Measurements from ENCODE around the gene B9D1.

GRCh38 chr17:19369107-19369778 lies 6.7 kb upstream of the B9D1 start:
- TF ChIP-seq CTCF (CRISPR knock-in tag; IDR thresholded peaks at IDR 0.05) = no peak
- TF ChIP-seq KDM1A (CRISPR knock-in tag; IDR thresholded peaks at IDR 0.05) = peak; percentile 72
- TF ChIP-seq ZNF281 (CRISPR knock-in tag; IDR thresholded peaks at IDR 0.05; ENCODE audit: borderline replicate concordance) = no peak
- TF ChIP-seq ZSCAN21 (CRISPR knock-in tag; IDR thresholded peaks at IDR 0.05; ENCODE audit: borderline replicate concordance) = no peak
- TF ChIP-seq SIN3B (IDR thresholded peaks at IDR 0.05; ENCODE audit: low read length) = no peak
- TF ChIP-seq POLR2A (IDR thresholded peaks at IDR 0.05; ENCODE audit: insufficient read depth in 1 of 2, low read depth in 2 of 2, low read length in 2 of 2) = no peak
- no peak for TF ChIP-seq NFRKB (IDR thresholded peaks at IDR 0.05)
